DMS 273 (cell line): Measurements from ENCODE around the gene ANKS1B.
"Not testable (repeated sequence)": the region's sequence is repeated elsewhere in the genome, so short reads cannot be mapped to it uniquely, and the experiment has no call there.

Experiments used
- DNase-seq: peaks from one replicate; lab custom pipeline; 2025; ENCODE audit not compliant: unreplicated experiment; lab: John Stamatoyannopoulos, UW

ANKS1B gene

GRCh38 chr12:99388671-99389195, 596.0 kb downstream of the ANKS1B start:
- no peak for DNase-seq

DNA sequence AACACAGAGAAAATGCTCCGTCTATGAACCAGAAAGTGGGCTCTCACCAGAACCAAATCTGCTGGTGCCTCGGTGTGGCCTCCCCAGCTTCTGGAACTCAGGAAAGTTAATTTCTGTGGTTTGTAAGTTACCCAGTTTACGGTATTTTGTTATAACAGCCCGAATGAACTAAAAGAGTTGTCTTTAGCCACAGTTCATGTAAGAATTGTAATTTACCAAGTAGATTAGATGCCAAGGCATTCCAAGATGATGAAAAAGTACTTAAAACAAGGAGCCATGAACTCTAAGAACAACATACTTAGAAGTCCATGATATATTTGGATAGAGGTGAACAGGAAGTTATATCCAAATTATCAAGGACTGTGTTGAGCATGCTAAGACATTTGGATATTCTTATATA, 597.1 kb downstream of the ANKS1B start:
- DNase-seq = no peak

DNA sequence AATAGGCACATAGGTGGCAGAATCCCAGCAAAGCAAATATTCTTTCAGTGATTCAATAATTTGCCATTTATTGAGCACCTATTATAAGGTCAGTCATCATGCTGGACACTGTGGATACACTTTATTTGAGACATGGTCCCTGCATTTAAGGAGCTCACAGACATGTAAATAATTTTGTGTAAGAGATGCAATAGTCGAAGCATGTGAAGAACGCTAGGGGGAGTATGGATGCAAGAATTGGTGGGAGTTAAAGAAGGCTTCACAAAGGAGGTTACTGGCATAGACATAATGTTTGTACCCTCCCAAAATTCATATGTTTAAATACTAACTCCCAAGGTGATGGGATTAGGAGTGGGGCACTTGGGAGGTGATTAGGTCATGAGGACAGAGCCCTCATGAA, 597.8 kb downstream of the ANKS1B start:
- DNase-seq = peak; percentile 20

- DNase-seq = no peak
Observed at GRCh38 chr12:99383258-99383657, 601.5 kb downstream of the ANKS1B start.

DNA sequence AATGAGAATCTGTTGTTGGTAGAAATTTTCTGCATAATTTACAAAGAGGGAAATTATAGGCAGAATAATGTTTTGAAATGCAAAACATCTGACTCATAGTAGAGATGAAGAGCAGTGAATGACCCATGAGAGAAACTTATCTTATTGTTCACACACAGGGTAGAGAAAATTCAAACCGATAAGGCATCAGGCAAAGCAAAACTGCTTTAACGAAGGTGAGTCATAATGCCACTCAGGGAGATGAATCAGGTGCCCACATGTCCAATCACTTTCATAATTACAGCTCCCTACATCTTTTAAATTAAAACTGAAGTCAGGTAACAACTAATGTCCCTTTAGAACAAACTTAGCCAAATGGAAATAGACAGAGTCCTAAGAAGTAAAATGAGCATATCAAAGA, 602.7 kb downstream of the ANKS1B start:
- no peak for DNase-seq

GRCh38 chr12:99380701-99381100, 604.0 kb downstream of the ANKS1B start:
- no peak for DNase-seq

GRCh38 chr12:99374023-99374422, 610.7 kb downstream of the ANKS1B start:
- no peak for DNase-seq

DNA sequence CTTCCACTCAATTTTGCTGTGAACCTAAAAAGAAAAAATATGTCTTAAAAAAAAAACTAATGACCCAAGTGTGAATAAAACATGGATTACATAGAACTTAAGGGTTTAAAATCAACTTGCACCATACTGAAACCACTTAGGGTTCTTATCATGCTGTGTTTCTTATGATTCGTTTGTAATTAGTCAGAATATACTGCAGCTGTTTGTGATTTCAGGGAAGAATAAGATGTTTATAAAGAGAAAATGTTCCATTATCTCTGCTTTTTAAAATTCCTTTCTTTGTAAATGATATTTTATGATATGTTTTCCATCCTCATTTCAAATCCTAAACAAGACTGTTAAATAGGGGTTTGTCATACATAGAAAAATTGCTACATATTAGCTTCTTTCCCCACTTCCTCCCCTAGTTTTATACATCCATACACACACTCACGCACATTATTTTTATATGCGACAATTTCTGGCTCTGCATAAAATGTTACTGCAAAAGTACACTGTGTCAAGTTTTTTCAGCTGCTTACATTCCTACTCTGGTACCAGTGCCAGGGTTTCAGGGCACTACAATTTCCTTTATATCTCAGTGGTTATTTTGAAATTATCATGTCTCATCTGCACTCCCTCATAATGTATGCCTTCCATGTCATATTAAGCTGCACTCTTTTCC, 612.3 kb downstream of the ANKS1B start:
- no peak for DNase-seq

GRCh38 chr12:99370421-99371138, 614.2 kb downstream of the ANKS1B start:
- no peak for DNase-seq

GRCh38 chr12:99367181-99367580, 617.6 kb downstream of the ANKS1B start:
- DNase-seq = no peak

DNA sequence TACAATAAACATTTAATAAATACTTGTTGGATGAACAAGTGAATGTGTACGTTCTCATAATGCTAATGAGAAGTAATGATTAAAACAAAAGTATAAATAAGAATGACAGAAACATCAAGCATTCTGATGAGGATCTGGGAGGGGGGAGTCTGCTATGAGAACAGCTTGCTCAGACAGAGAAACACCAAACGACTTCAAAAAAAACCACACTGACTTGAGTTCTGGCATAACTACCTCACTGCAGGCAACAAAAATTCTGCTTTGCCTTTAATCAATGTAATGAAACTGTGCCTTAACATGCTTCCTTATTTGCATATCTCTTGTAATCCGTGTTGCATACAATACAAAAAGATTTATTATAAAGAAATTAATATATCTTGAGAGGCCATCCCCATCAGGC, 632.5 kb downstream of the ANKS1B start:
- no peak for DNase-seq

DNA sequence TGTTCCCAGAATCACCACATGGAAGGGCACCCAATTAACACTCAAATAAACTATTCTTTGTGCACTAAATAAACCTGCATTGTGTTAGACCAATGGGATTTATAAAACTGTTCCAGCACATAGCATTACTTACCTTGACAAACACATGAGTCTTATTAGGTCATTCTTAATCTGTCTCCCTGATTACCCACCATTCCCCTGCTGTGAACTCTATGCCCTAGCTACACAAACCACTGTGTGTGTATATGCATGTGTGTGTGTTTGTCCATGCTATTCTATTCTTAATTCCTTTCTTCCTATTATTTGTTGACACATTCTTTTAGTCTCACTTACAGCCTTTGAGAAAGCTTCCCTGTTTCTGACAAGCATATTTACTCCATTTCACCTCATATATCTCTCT, 640.8 kb downstream of the ANKS1B start:
- no peak for DNase-seq

- no peak for DNase-seq
Observed at GRCh38 chr12:99339663-99340062, 645.1 kb downstream of the ANKS1B start.

- DNase-seq = no peak
Observed at GRCh38 chr12:99334285-99335056, 650.3 kb downstream of the ANKS1B start.

DNA sequence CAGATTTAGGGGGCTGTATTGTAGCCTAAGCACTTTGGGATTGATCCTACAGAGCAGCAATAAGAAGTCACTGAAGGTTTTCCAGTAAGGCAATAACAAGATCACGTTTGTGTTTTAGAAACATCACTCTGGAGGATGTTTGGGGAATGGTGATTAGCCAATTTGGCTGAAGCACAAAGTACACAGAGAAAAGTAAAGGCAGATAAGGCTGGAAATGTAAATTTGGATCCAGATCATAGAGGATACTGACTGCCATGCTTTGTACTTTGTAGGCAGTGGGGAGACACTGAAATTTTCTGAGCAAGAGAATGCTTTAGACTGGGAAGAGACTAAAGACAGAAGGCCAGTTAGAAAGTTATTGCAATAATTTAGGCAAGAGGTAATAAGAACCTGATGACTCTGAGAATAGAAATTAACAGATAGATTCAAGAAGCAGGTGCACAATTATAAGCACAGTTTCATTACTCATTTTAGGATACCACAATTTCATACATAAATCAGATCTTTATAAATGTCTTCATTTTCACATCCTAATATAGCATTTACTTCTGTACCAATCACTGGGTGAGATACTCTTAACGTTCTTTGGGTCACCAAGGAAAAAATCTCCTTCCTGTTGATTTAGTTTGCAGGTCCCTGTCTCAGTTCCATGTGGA, 651.7 kb downstream of the ANKS1B start:
- DNase-seq = no peak

DNA sequence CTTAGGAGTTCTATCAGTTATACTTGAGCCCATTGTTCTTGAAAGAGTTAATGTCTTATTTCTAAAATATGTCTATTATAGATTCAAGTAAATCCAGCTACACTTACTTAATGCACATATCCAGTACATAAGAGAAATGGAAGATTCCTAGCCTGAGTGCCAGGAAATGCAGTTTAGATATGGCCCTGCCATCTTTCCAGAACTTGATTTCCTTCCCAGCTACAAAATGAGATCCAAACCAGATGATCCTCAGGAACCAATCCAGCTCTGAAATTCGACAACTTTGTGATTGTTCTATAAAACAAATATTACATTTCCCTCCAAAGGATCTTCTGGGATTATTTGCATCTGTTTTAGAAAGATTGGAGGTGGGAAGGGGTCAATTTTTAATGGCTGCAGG, 654.5 kb downstream of the ANKS1B start:
- no peak for DNase-seq

- not testable (repeated sequence) for DNase-seq
Observed at GRCh38 chr12:99321210-99321609, 663.5 kb downstream of the ANKS1B start.

GRCh38 chr12:99311373-99311772, 673.4 kb downstream of the ANKS1B start:
- DNase-seq = no peak

- DNase-seq = no peak
Observed at GRCh38 chr12:99309812-99310211, 674.9 kb downstream of the ANKS1B start.

DNA sequence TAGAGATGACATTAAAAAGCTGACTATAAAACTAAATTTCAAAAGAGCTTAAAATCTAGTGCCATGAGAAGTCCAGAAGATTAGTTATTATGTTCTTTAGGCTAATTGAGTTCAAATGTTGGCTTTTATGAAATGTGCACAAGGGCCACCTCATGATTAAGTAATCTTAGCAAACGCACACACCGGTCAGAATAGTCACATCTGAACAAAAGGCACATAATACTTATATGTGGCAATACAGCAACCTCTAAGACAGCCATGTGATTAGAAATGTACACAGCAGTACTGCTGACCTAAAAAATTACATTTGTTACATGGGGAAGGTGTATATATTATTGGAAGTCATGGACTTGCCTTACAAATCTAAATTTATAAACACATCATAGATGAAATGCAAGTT, 681.9 kb downstream of the ANKS1B start:
- no peak for DNase-seq

- no peak for DNase-seq
Observed at GRCh38 chr12:99287136-99287535, 697.6 kb downstream of the ANKS1B start.
